ENCODE results near the gene ANKH.

- TF ChIP-seq GATA2 (IDR thresholded peaks at IDR 0.05; ENCODE audit: low read depth, low read length), result no peak
- TF ChIP-seq GATA3 (IDR thresholded peaks at IDR 0.05; ENCODE audit: low read depth, low read length), result no peak
Measured at GRCh38 chr5:14684757-14685156, 186.8 kb downstream of the ANKH start.
